Body of pancreas (tissue), 4 donors: ENCODE measurements around the gene PTPRS.

Experiments used
- POLR2A ChIP-seq, 3 donors: fragments of 450-650 bp; IDR thresholded peaks; one replicate each; pipeline ENCODE4 v1.6.1; 2016; ENCODE audit warnings: antibody characterized with exemption in 3 of 3, mild to moderate bottlenecking in 2 of 3
- TF ChIP-seq, protein P1 (sequence below), 7 experiments: fragments of 450-650 bp in 4 of 7; fragments of 200-600 bp in 3 of 7; sonication (generic) in 3 of 7; IDR thresholded peaks; one replicate each; pipeline ENCODE4 v1.5.1; 2016 to 2019; ENCODE audit warnings: antibody characterized with exemption in 7 of 7

DNA sequence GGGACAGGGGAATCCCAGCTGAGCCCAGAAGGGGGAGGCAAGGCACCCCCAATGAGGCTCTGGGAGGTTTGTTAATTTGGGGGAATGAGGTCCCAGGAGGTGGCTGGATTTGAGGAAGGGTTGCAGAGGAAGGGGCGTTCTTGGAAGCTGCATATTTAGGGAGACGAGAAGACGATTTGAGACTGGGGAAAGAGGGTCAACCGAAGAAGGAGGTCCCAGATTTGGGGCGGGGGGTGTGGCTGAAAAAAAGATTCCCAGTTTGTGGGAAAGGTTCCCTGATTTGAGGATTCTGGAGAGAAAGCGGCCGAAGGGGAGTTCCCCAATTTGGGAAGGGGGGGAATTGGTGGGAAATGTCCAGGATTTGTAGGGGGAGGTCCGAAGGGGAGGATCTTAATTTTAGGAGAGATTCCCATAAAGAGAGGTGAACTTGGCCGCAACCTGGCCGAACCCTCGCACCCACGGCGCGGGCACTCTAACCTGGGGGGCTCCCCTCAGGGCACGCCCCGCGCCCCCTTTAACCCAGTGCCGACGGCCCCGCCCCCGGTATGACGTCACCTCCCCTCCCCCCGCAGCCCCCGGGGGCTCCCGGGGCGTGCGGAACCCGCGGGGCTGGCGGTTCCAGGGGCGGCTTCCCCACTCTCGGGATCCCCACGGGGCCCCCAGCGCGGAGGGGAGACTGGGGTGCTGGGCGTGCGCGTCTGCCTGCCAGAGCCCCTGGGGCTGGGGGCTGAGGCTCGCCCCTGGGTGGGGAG is 1.2 kb downstream of the PTPRS start:
- TF ChIP-seq, protein P1, sequence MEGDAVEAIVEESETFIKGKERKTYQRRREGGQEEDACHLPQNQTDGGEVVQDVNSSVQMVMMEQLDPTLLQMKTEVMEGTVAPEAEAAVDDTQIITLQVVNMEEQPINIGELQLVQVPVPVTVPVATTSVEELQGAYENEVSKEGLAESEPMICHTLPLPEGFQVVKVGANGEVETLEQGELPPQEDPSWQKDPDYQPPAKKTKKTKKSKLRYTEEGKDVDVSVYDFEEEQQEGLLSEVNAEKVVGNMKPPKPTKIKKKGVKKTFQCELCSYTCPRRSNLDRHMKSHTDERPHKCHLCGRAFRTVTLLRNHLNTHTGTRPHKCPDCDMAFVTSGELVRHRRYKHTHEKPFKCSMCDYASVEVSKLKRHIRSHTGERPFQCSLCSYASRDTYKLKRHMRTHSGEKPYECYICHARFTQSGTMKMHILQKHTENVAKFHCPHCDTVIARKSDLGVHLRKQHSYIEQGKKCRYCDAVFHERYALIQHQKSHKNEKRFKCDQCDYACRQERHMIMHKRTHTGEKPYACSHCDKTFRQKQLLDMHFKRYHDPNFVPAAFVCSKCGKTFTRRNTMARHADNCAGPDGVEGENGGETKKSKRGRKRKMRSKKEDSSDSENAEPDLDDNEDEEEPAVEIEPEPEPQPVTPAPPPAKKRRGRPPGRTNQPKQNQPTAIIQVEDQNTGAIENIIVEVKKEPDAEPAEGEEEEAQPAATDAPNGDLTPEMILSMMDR (IDR thresholded peaks at IDR 0.05): no peak
- no peak for TF ChIP-seq POLR2A (IDR thresholded peaks at IDR 0.05)
